CD4-positive, CD25-positive, alpha-beta regulatory T cell (primary cell): ENCODE results near the gene MYBPC2. TPM values are rescaled to one million over a fixed set of nuclear protein-coding genes. Genes with fewer than 3 reads are reported as not detected.

Experiments
- ATAC-seq, 2 donors: fragments of 150-1000 bp; cut with Tn5 transposase; one replicate each; pipeline ENCODE4 v1.10.0; 2021; ENCODE audit warnings: low read depth in 2 of 2, moderate number of reproducible peaks in 2 of 2, moderate library complexity in 1 of 2
- DNase-seq, 3 donors: peaks; one replicate each; pipeline versions ENCODE4 v3.0.0 to v3.0.0-alpha.2; 2012 to 2022; ENCODE audit warnings: mixed read lengths in 1 of 3
- H3K27ac ChIP-seq: one replicate; pipeline ENCODE4 v1.7.0; 2013; ENCODE audit warnings: mild to moderate bottlenecking, low read length; ENCODE audit not compliant: insufficient read depth, poor library complexity, severe bottlenecking
- H3K27me3 ChIP-seq: one replicate; pipeline ENCODE4 v1.7.0; 2013; ENCODE audit warnings: low read length; ENCODE audit not compliant: control insufficient read depth, insufficient read depth
- H3K36me3 ChIP-seq: one replicate; pipeline ENCODE4 v1.7.0; 2013; ENCODE audit warnings: mild to moderate bottlenecking, low read length, moderate library complexity; ENCODE audit not compliant: control insufficient read depth, insufficient read depth
- H3K4me1 ChIP-seq: 2 replicates; pipeline ENCODE4 v1.7.0; 2013; ENCODE audit warnings: mild to moderate bottlenecking, low read length; ENCODE audit not compliant: insufficient read depth, control insufficient read depth, poor library complexity, severe bottlenecking
- H3K4me3 ChIP-seq: one replicate; pipeline ENCODE4 v1.7.0; 2013; ENCODE audit warnings: low read depth, mild to moderate bottlenecking, low read length, moderate library complexity
- H3K9me3 ChIP-seq, 2 experiments: 1 replicate in 1 of 2; 2 replicates in 1 of 2; pipeline ENCODE4 v1.7.0; 2013; ENCODE audit warnings: low read length in 2 of 2, mild to moderate bottlenecking in 1 of 2, moderate library complexity in 1 of 2; ENCODE audit not compliant: control insufficient read depth in 2 of 2
- H3K27ac Mint-ChIP-seq, 3 donors: one replicate each; pipeline ENCODE4 v1.8.0; 2020 to 2022; ENCODE audit warnings: mild to moderate bottlenecking in 3 of 3, mixed read lengths in 3 of 3, moderate library complexity in 2 of 3
- H3K27me3 Mint-ChIP-seq: one replicate; pipeline ENCODE4 v1.8.0; 2022; ENCODE audit warnings: mild to moderate bottlenecking, mixed read lengths
- H3K36me3 Mint-ChIP-seq: one replicate; pipeline ENCODE4 v1.8.0; 2020; ENCODE audit warnings: mixed read lengths
- H3K4me1 Mint-ChIP-seq, 4 donors: one replicate each; pipeline ENCODE4 v1.8.0; 2020 to 2022; ENCODE audit warnings: mixed read lengths in 4 of 4, mild to moderate bottlenecking in 1 of 4
- H3K4me3 Mint-ChIP-seq, 4 donors: one replicate each; pipeline ENCODE4 v1.8.0; 2020 to 2022; ENCODE audit warnings: mild to moderate bottlenecking in 4 of 4, mixed read lengths in 4 of 4, moderate library complexity in 3 of 4
- H3K9me3 Mint-ChIP-seq, 7 donors: one replicate each; pipeline ENCODE4 v1.8.0; 2020 to 2022; ENCODE audit warnings: mixed read lengths in 7 of 7, mild to moderate bottlenecking in 3 of 7, moderate library complexity in 2 of 7
- polyA plus RNA-seq, 4 donors: library from polyadenylated mRNA; unstranded; fragments of 300-500 nt; fragmentation: Illumina TruSeq; gene quantifications; one replicate each; pipeline ENCODE4 v1.2.3, GENCODE V29; 2021
- total RNA-seq: library from RNA; stranded (reverse); gene quantifications from one replicate; pipeline ENCODE4 v1.2.3, GENCODE V29; 2022

MYBPC2 gene
- total and polyA plus RNA-seq, 5 donors from 2014 or later: 0.23 to 0.49 TPM; not detected in 3

DNA sequence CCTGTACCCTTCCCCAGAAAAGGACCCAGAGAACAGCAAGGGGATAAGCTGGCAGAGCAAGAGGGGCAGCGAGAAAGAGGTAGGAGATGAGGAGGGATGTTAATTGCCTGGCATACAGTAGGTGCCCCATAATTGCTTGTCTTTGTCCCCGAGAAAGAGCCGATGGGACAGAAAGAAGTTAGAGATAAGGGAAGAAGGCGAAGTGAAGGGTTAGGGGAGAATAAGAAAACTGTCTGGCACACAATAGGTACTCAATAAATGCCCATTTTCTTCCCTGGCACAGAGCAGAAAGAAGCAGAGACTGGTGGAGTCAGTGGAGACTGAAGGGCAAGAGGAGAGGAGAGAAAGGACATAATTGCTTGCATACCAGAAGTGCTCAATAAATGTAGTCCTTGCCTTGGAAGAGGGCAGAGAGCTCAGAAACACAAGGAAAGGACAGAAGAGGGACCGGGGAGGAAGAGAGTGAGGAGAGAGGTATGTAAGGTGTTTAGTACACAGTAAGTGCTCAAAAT is 62.4 kb downstream of the MYBPC2 start:
- no peak overlapping the region for H3K27ac ChIP-seq
- no peak overlapping the region for H3K4me3 ChIP-seq
- H3K27me3 ChIP-seq: no peaks in the 10 kb centered on the region
- no peak overlapping the region for H3K4me3 Mint-ChIP-seq
- H3K27ac Mint-ChIP-seq: peak overlapping the region in 1 of 3 donors; percentile 38
- no peaks in the 10 kb centered on the region for H3K36me3 ChIP-seq
- peaks cover 0 to 25% (median 8%) of the 10 kb centered on the region in 4 donors for H3K4me1 Mint-ChIP-seq
- peaks cover 0 to 2% (median 0%) of the 10 kb centered on the region in 7 donors for H3K9me3 Mint-ChIP-seq
- ATAC-seq (no peak), DNase-seq (no peak)
- no peaks in the 10 kb centered on the region for H3K9me3 ChIP-seq
- H3K36me3 Mint-ChIP-seq: peaks cover 5% of the 10 kb centered on the region
- no peaks in the 10 kb centered on the region for H3K27me3 Mint-ChIP-seq
- H3K4me1 ChIP-seq: peaks cover 14% of the 10 kb centered on the region

DNA sequence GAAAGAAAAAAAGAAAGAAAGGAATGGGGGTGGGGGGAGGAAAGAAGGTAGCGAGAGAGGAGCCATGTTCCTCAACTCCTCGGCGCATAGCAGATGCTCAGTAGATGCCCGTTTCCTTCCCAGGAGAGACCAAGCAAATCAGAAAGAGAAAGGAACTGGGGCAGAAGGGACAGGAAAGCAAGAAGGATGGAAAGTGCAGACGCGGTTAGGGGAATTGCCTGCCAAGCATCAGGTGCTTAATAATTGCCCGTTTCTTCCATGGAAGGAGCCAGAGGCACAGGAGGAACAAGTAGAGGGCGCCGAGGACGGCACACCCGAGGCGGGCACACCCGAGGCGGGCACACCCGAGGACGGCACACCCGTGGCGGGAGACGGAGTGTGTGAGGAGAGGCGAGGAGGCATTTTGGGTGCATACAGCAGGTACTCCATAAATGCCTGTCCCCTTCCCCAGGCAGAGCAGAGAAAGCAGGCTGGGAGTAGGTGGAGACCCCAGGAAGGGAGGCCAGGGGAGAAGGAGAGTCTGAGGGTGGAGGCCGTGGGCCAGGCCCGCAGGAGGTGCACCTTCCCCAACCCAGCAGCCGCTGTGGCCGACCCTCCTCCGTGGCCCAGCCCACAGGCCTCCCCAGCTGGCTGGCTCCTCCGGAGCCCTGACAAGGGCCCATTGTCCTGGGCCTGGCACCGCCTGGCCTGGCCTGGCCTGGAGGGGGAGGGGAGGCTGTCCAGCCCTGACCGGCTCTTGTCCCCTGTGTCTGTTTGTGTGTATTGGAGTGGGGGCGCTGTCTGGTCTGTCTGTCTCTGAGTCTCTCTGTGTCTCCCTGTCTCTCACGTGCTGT is 63.7 kb downstream of the MYBPC2 start:
- Histone ChIP-seq H3K36me3 (no peaks in the 10 kb centered on the region), H3K27me3 (no peaks in the 10 kb centered on the region), H3K9me3 (no peaks in the 10 kb centered on the region), H3K27ac (no peak overlapping the region), H3K4me1 (peaks cover 11% of the 10 kb centered on the region), H3K4me3 (no peak overlapping the region)
- DNase-seq: no peak
- H3K4me1 Mint-ChIP-seq: peaks cover 0 to 13% (median 5%) of the 10 kb centered on the region in 4 donors
- H3K4me3 Mint-ChIP-seq: no peak overlapping the region
- H3K9me3 Mint-ChIP-seq: peaks cover 0 to 2% (median 0%) of the 10 kb centered on the region in 7 donors
- no peak overlapping the region for H3K27ac Mint-ChIP-seq
- ATAC-seq: no peak
- H3K27me3 Mint-ChIP-seq: no peaks in the 10 kb centered on the region
- H3K36me3 Mint-ChIP-seq: peaks cover 5% of the 10 kb centered on the region

GRCh38 chr19:50497022-50497405 is 64.3 kb downstream of the MYBPC2 start:
- no peak for DNase-seq
- Mint-ChIP-seq H3K9me3 (peaks cover 0 to 2% (median 0%) of the 10 kb centered on the region in 7 donors), H3K4me3 (no peak overlapping the region), H3K27me3 (no peaks in the 10 kb centered on the region), H3K4me1 (peaks cover 0 to 7% (median 2%) of the 10 kb centered on the region in 4 donors), H3K36me3 (peaks cover 5% of the 10 kb centered on the region), H3K27ac (no peak overlapping the region)
- Histone ChIP-seq H3K27ac (no peak overlapping the region), H3K9me3 (no peaks in the 10 kb centered on the region), H3K27me3 (no peaks in the 10 kb centered on the region), H3K4me3 (no peak overlapping the region), H3K4me1 (peaks cover 5% of the 10 kb centered on the region), H3K36me3 (no peaks in the 10 kb centered on the region)
- no peak for ATAC-seq

- no peaks in the 10 kb centered on the region for H3K4me1 ChIP-seq
- H3K4me3 ChIP-seq: no peak overlapping the region
- Mint-ChIP-seq H3K27ac (no peak overlapping the region), H3K27me3 (no peaks in the 10 kb centered on the region), H3K4me3 (no peak overlapping the region), H3K9me3 (peaks cover 0 to 2% (median 0%) of the 10 kb centered on the region in 7 donors), H3K36me3 (peaks cover 5% of the 10 kb centered on the region), H3K4me1 (peaks cover 0 to 2% (median under 1%) of the 10 kb centered on the region in 4 donors)
- no peaks in the 10 kb centered on the region for H3K36me3 ChIP-seq
- H3K9me3 ChIP-seq: no peaks in the 10 kb centered on the region
- H3K27ac ChIP-seq: no peak overlapping the region
- H3K27me3 ChIP-seq: no peaks in the 10 kb centered on the region
- ATAC-seq (no peak), DNase-seq (no peak)
Observed at GRCh38 chr19:50498219-50499056, 65.7 kb downstream of the MYBPC2 start.

DNA sequence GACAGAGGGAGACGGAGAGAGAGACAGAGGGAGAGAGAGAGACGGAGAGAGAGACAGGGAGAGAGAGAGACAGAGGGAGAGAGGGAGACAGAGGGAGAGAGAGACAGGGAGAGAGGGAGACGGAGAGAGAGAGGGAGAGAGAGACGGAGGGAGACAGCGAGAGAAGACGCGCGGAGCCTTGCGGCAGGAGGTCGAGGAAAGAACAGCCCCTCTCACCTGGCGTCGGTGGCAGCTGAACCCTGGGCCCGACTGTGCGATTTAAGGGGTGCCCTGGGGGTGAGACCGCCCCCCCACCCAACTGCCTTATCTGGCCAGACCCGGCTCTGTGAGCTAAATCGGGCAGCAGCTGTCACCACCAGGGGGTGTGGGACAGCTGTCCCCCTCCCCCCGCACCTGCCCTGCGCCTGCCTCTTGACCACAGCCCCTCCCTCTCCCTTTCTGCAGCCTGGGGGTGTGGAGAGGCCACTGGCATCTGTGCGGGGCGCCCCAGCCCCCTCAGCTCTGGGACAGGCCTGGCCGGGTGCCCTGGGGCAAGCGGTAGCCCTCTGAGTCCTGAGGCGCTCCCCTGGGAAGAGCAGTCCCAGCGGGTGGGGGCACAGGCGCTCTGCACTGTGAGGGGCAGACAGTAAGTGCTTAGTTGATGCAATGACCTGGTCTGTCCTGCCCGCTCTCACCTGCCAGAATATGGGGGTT is 67.5 kb downstream of the MYBPC2 start:
- DNase-seq: peak in 1 of 3 donors; percentile 34
- Histone ChIP-seq H3K4me3 (no peak overlapping the region), H3K9me3 (no peaks in the 10 kb centered on the region), H3K27ac (no peak overlapping the region), H3K36me3 (no peaks in the 10 kb centered on the region), H3K27me3 (no peaks in the 10 kb centered on the region), H3K4me1 (no peaks in the 10 kb centered on the region)
- Mint-ChIP-seq H3K9me3 (peaks cover 0 to 2% (median 0%) of the 10 kb centered on the region in 7 donors), H3K27ac (no peak overlapping the region), H3K36me3 (peaks cover 2% of the 10 kb centered on the region), H3K4me1 (peaks cover 0 to 2% (median 0%) of the 10 kb centered on the region in 4 donors), H3K27me3 (no peaks in the 10 kb centered on the region), H3K4me3 (no peak overlapping the region)
- no peak for ATAC-seq

DNA sequence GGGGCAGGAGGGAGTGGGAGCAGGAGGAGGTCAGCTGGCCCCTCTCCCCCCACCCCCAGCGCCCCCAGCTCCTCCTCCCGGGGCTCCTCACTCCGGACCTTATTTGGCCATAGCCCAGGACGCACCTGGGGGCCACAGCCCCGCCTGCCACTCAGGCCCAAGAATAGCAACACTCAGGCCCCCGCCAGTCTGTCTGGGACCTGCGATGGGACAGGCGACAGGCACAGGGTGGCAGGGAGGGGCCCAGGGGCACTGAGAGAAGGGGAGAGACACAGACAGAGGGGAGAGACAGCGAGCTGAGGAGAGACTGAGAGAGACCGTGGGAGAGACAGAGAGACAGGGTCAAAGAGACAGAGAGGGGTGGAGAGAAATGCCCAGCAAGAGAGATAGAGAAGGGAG is 68.1 kb downstream of the MYBPC2 start:
- Mint-ChIP-seq H3K27ac (no peak overlapping the region), H3K4me1 (no peaks in the 10 kb centered on the region), H3K36me3 (peaks cover 3% of the 10 kb centered on the region), H3K27me3 (no peaks in the 10 kb centered on the region), H3K4me3 (no peak overlapping the region), H3K9me3 (peaks cover 0 to 2% (median 0%) of the 10 kb centered on the region in 7 donors)
- Histone ChIP-seq H3K9me3 (no peaks in the 10 kb centered on the region), H3K4me3 (no peak overlapping the region), H3K36me3 (no peaks in the 10 kb centered on the region), H3K27me3 (no peaks in the 10 kb centered on the region), H3K4me1 (no peaks in the 10 kb centered on the region), H3K27ac (no peak overlapping the region)
- no peak for DNase-seq
- peak in 1 of 2 donors; percentile 14 for ATAC-seq

DNA sequence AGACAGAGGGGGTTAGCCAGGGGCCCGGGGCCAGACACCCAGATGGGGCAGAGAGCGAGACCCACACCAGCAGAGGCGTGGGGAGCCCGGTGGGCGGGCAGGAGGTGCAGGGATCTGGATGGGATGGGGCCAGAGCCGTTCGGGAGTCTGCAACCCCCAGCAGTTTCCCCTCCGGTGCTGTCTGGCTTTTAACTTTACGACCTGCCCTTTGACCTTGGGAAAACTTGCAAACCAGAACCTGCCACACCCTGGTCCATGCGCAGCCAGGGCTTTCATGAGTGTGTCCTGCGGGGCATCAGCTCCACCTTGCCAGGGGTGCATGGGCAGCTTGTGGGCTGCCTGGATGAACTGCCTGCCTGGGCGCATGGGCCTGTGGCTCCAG is 68.5 kb downstream of the MYBPC2 start:
- no peaks in the 10 kb centered on the region for H3K4me1 ChIP-seq
- no peaks in the 10 kb centered on the region for H3K27me3 ChIP-seq

More for the DNA sequence above, 68.5 kb downstream of the MYBPC2 start:
- H3K4me1 Mint-ChIP-seq: no peaks in the 10 kb centered on the region
- Histone ChIP-seq H3K36me3 (no peaks in the 10 kb centered on the region), H3K4me3 (no peak overlapping the region), H3K27ac (no peak overlapping the region), H3K9me3 (no peaks in the 10 kb centered on the region)
- peak in 1 of 2 donors; percentile 28 for ATAC-seq
- no peak overlapping the region for H3K27ac Mint-ChIP-seq
- H3K27me3 Mint-ChIP-seq: no peaks in the 10 kb centered on the region
- H3K36me3 Mint-ChIP-seq: peaks cover 3% of the 10 kb centered on the region
- peaks cover 0 to 1% (median 0%) of the 10 kb centered on the region in 7 donors for H3K9me3 Mint-ChIP-seq
- DNase-seq: no peak
- no peak overlapping the region for H3K4me3 Mint-ChIP-seq
